SU-DHL-6 (cell line): Measurements from ENCODE around the gene SOX18.

Experiments used
- H2AFZ ChIP-seq: fragments of 200-600 bp; sonication (generic); 2 replicates; pipeline ENCODE4 v1.6.1; 2014; ENCODE audit warnings: low read depth, mild to moderate bottlenecking, moderate library complexity, mixed read lengths, antibody characterized with exemption, low read length; ENCODE audit not compliant: severe bottlenecking
- H3F3A ChIP-seq: fragments of 200-600 bp; shearing (Covaris generic); 2 replicates; pipeline ENCODE4 v1.6.0; 2016; ENCODE audit warnings: antibody characterized with exemption, mild to moderate bottlenecking; ENCODE audit not compliant: insufficient read depth
- H3K27ac ChIP-seq: fragments of 200-600 bp; sonication (generic); 2 replicates; pipeline ENCODE4 v1.5.1; 2016; ENCODE audit warnings: low read depth, mild to moderate bottlenecking, low read length, moderate library complexity, mixed read lengths
- H3K27me3 ChIP-seq: fragments of 200-600 bp; sonication (generic), shearing (Covaris generic); 2 replicates; pipeline ENCODE4 v1.6.0; 2014; ENCODE audit warnings: mild to moderate bottlenecking, low read length
- H3K36me3 ChIP-seq: fragments of 200-600 bp; sonication (generic); 2 replicates; pipeline ENCODE4 v1.6.1; 2014; ENCODE audit warnings: mild to moderate bottlenecking, low read length, mixed read lengths
- H3K4me2 ChIP-seq: fragments of 300-600, 200-600 bp; shearing (Covaris generic), sonication (generic); 2 replicates; pipeline ENCODE4 v1.6.0; 2014; ENCODE audit warnings: low read length, low read depth, mild to moderate bottlenecking; ENCODE audit not compliant: poor library complexity, severe bottlenecking
- H3K4me3 ChIP-seq: fragments of 200-600 bp; sonication (generic); 2 replicates; pipeline ENCODE4 v1.5.1; 2014; ENCODE audit warnings: antibody characterized with exemption, low read length, mild to moderate bottlenecking, mixed read lengths; ENCODE audit not compliant: insufficient read depth, poor library complexity, severe bottlenecking
- H3K79me2 ChIP-seq: fragments of 200-600 bp; sonication (generic); 2 replicates; pipeline ENCODE4 v1.6.1; 2014; ENCODE audit warnings: mild to moderate bottlenecking, low read length, moderate library complexity; ENCODE audit not compliant: insufficient read depth
- H3K9ac ChIP-seq: fragments of 200-600 bp; sonication (generic); 2 replicates; pipeline ENCODE4 v1.7.0; 2014; ENCODE audit warnings: mild to moderate bottlenecking, low read length
- H3K9me2 ChIP-seq: fragments of 200-600 bp; sonication (generic); replicated peaks from 2 replicates; pipeline ENCODE4 v1.6.1; 2014; ENCODE audit warnings: low read length; ENCODE audit not compliant: insufficient read depth
- H3K9me3 ChIP-seq: fragments of 200-600 bp; sonication (generic); 2 replicates; pipeline ENCODE4 v1.6.1; 2014; ENCODE audit warnings: low read length, mixed read lengths; ENCODE audit not compliant: insufficient read depth
- H4K20me1 ChIP-seq: fragments of 200-600 bp; sonication (generic); 2 replicates; pipeline ENCODE4 v1.6.1; 2014; ENCODE audit warnings: low read depth, mild to moderate bottlenecking, antibody characterized with exemption, low read length, moderate library complexity, mixed read lengths
- EZH2phosphoT487 ChIP-seq: fragments of 200-600 bp; sonication (generic), shearing (Covaris generic); conservative IDR thresholded peaks from 2 replicates; pipeline ENCODE4 v1.6.1; 2018; ENCODE audit warnings: mild to moderate bottlenecking, antibody characterized with exemption, low read length, moderate library complexity, mixed read lengths
- TF ChIP-seq, protein P1 (sequence below): fragments of 200-600 bp; sonication (generic); IDR thresholded peaks from one replicate; pipeline ENCODE4 v1.5.1; 2017; ENCODE audit warnings: antibody characterized with exemption, mild to moderate bottlenecking, low read length, moderate library complexity; ENCODE audit not compliant: insufficient read depth, poor library complexity, severe bottlenecking

Gene SOX18

DNA sequence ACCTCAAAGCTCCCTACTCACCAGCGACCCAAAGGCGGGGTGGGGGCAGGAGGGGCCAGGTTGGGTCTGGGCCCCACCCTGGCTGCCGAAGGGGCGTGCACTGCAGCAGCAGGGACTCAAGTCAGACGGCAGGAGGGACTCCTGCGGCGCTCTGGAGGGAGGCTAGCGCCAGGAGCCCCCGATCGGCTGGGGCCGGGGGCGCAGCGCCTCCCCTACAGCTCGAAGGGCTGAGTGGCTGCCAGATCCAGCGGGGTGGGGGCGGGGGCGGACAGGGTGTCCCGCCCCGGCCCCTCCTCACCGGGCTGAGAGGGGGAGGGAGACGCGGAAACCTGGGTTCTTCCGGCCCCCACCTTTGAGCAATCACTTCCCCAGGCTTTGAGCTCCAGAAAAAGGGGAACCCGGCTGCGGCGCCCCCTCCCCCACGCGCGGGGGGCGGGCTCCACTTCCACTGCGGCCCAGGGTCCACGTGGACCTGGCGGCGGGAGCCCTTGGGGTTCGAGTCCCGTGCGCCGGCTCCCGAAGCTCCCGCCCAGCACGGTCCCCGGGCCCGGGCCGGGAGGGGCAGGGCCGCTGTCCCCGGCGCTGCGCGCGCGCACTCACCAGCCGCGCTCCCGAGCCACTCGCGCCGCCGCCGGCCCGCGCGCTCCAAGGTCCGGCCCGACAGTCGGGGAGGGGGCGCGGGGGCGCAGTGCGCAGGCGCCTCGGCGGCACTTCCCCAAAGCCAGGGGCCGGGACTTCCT lies 30.0 kb upstream of the SOX18 start, which contains the start of gene RGS19:
RGS19 (minus strand) TSS at position 246 of the 740 bp plus-strand sequence. CDS start 2,632 bp downstream, outside the sequence.
- no peak for TF ChIP-seq EZH2phosphoT487
- TF ChIP-seq, protein P1, sequence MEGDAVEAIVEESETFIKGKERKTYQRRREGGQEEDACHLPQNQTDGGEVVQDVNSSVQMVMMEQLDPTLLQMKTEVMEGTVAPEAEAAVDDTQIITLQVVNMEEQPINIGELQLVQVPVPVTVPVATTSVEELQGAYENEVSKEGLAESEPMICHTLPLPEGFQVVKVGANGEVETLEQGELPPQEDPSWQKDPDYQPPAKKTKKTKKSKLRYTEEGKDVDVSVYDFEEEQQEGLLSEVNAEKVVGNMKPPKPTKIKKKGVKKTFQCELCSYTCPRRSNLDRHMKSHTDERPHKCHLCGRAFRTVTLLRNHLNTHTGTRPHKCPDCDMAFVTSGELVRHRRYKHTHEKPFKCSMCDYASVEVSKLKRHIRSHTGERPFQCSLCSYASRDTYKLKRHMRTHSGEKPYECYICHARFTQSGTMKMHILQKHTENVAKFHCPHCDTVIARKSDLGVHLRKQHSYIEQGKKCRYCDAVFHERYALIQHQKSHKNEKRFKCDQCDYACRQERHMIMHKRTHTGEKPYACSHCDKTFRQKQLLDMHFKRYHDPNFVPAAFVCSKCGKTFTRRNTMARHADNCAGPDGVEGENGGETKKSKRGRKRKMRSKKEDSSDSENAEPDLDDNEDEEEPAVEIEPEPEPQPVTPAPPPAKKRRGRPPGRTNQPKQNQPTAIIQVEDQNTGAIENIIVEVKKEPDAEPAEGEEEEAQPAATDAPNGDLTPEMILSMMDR: no peak
- no peaks in the 10 kb centered on the region for H3K36me3 ChIP-seq
- peaks cover 36% of the 10 kb centered on the region for H3F3A ChIP-seq
- H3K4me2 ChIP-seq: peak within 1 kb of the TSS; percentile 87
- H4K20me1 ChIP-seq: no peaks in the 10 kb centered on the region
- no peaks in the 10 kb centered on the region for H3K9me2 ChIP-seq
- H3K27me3 ChIP-seq: no peaks in the 10 kb centered on the region
- peak within 1 kb of the TSS; percentile 68 for H3K4me3 ChIP-seq
- H3K27ac ChIP-seq: peak within 1 kb of the TSS; percentile 95
- H3K79me2 ChIP-seq: no peaks in the 10 kb centered on the region
- H2AFZ ChIP-seq: peak within 1 kb of the TSS; percentile 43
- H3K9ac ChIP-seq: peak within 1 kb of the TSS; percentile 91
- no peaks in the 10 kb centered on the region for H3K9me3 ChIP-seq

DNA sequence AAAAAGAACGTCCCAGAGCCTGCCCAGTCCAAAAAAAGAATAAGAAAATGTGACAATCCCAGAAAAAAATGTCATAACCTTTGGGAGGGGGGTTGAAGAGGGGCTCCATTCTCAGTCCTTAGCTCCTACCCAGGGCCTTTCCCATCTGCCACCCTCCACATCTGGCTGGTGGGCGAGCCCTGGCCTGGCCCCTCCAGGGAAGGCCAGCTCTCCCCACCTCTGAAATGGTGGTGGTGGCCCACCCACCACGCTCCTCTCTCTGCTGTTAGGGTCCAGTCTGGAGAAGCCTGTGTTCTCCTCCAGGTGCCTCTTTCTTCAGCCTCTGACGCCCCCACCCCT lies 29.5 kb upstream of the SOX18 start:
- Histone ChIP-seq H3K9me2 (no peaks in the 10 kb centered on the region), H3K27me3 (no peaks in the 10 kb centered on the region), H3K4me2 (peak overlapping the region; percentile 87), H3K36me3 (no peaks in the 10 kb centered on the region), H3K4me3 (peak overlapping the region; percentile 68), H4K20me1 (no peaks in the 10 kb centered on the region), H3K9me3 (no peaks in the 10 kb centered on the region), H3K27ac (peak overlapping the region; percentile 95), H3K79me2 (no peaks in the 10 kb centered on the region), H2AFZ (no peak overlapping the region), H3K9ac (peak overlapping the region; percentile 91), H3F3A (peaks cover 36% of the 10 kb centered on the region)
- TF ChIP-seq EZH2phosphoT487: no peak
- TF ChIP-seq, protein P1: no peak

DNA sequence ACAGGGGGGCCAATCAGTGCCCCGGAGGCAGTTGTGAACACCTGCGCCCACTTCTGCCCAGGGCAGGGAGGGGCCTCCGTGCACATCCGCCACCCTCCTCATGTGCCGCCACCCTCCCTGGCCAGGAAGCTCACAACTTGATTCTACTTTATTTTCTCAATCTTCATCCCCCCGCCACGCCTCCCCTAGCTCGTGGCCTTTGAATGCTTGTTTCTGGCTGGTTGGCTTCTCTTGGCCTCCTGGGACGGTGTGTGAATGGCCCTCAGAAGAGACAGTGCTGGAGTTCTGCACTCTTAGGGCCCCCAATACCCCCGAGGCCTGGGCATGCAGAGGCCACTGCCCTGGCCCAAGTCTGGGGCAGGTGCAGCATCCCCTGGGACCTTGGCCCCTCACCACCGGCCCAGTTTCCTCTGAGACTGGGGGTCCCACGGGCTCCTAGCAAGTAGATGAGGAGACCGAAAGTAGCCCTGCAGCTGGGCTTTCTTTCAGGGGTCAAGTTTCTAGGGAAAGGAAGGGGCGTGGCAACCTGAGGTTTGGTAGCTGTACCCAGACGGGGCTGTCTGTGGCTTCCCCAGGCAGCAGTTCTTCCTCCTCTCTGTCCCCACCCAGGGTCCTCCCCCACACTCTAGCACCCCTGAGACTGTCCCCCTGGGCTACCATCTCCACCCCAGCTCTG lies 28.6 kb upstream of the SOX18 start:
- Histone ChIP-seq H4K20me1 (no peaks in the 10 kb centered on the region), H3K27ac (peak overlapping the region; percentile 95), H3K4me2 (peak overlapping the region; percentile 87), H3K36me3 (no peaks in the 10 kb centered on the region), H3K9me2 (no peaks in the 10 kb centered on the region), H3K4me3 (peak overlapping the region; percentile 68), H3K9ac (peak overlapping the region; percentile 91), H3F3A (peaks cover 36% of the 10 kb centered on the region), H3K79me2 (no peaks in the 10 kb centered on the region), H2AFZ (no peak overlapping the region), H3K27me3 (no peaks in the 10 kb centered on the region), H3K9me3 (no peaks in the 10 kb centered on the region)
- no peak for TF ChIP-seq EZH2phosphoT487
- TF ChIP-seq, protein P1: no peak
